Adipose tissue (tissue), 3 donors: ENCODE measurements around the gene PISD. TPM values are rescaled to one million over a fixed set of nuclear protein-coding genes. Genes with fewer than 3 reads are reported as not detected.
A peak's percentile ranks its signal among the peaks of the same experiment; 100 is the strongest.

ENCODE experiments used
- H3K27ac ChIP-seq: one replicate; pipeline ENCODE4 v1.5.1; 2013; ENCODE audit warnings: low read depth, low read length
- WGBS, 3 donors: extraction: QIAGEN DNeasy Blood & Tissue Kit; methylation state at CpG; one replicate each; pipeline ENCODE4 v1.1.7; 2013; 5-methylcytosine and 5-hydroxymethylcytosine counted together
- polyA plus RNA-seq, 3 donors: library from polyadenylated mRNA; stranded (reverse); fragments of 200-250 nt; gene quantifications; one replicate each; pipeline ENCODE4 v1.2.3, GENCODE V29; 2013
- donor health status: healthy with polysubstance abuse.
- donor health status: Bipolar disorder and iron deficiency.
- donor health status: healthy.

PISD gene
- polyA plus RNA-seq, 3 donors, result 23.0 to 89.4 (median 43.0) TPM

DNA sequence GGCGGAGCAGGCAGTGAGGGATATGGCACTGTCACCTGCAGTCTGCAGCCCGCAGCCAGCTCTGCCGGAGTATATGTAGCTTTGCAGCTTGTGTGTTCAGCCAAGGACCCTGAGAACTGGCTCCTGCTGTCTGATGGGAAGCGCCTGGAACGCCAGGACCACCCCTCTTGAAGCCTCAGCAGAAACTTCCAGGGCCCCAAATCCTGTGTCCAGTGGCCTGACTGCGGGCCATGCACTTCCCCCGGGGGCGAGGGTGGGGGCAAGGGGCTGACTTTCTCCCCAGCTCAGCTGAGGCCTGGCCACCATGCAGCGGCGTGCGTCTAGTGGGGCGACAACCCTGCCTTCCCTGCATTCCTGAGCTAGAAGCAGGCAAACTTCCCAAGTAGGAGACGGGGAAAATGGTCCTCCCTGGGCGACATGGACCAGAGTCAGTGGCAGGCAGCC, 32.3 kb downstream of the PISD start:
- WGBS, 3 donors, result 29 to 34% (median 32%) methylated on average over 13 to 14 of the region's 14 CpGs
- H3K27ac ChIP-seq, result peak overlapping the region; percentile 91

DNA sequence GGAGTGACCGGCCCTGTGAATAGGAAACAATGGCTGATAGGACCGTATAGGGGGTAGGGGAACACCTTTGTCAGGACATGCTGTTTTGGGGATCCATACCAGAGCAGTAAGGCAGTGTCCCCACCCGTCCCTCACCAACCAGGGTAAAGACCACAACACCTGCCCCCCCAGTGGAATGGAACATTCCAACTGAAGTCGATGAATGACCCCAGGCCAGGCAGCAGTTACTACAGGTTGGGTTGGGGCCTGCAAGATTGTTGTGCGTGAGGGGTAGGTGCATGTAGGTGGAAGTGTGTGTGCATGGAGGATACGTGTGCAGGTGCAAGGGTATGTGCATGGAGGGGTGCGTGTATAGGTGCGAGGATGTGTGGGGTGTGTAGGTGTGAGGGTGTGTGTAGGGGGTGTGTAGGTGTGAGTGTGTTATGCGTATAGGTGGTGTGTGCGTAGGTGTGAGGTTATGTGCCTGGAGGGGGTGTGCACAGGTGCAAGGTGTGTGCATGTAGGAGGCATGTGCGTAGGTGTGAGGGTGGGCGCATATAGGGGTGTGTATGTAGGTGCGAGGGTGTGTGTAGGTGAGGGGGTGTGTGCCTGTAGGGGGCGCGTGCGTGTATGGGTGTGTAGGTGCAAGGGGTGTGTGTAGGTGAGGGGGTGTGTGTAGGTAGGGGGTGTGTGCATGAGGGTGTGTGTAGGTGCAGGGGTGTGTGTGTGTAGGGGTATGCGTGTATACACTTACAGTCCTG, 32.9 kb downstream of the PISD start:
- 82 to 91% (median 84%) methylated on average over 17 of the region's 17 CpGs for WGBS, 3 donors
- H3K27ac ChIP-seq, result no peak overlapping the region

- 54 to 66% (median 62%) methylated on average over 1 of the region's 1 CpG for WGBS, 3 donors
- H3K27ac ChIP-seq, result no peak overlapping the region
Measured at GRCh38 chr22:31628362-31628761, 33.7 kb downstream of the PISD start.

- WGBS, 3 donors, result 57 to 72% (median 64%) methylated on average over 8 of the region's 8 CpGs
- no peak overlapping the region for H3K27ac ChIP-seq
Measured at GRCh38 chr22:31627223-31627731, 34.7 kb downstream of the PISD start.

DNA sequence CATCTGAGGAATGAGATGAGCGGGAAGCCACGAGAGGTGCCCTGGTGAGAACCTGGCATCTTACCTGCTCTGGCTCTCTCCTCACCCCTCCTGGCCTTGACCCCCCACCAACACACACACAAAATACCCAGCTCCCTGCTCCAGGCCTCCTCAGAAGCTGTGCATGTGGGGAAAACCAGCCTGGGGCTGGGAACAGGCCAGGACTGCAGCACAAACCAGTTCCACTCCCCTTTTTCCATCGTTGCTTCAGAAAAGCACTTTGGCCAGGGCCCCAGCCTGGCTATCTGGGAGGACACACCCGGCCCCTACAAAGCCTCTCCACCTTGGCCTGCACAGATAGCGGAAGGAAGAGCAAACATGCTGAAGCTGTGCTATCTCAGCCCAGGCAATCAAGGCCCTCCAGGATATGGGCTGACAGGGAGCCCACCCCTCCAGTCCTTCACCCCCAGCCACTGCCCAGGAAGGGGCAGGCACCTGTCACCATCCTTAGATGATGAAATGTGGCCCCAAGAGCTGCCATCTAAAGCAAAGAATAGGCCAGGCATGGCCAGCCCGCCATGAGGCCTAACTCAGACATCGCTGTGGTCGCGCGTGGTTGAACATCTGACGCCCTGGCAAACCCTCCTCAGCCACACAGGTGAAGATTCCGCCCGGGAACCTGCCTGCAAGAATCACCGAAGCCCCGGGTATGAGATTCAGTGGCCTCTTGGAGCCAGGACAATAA, 35.4 kb downstream of the PISD start:
- H3K27ac ChIP-seq, result no peak overlapping the region
- 70 to 82% (median 74%) methylated on average over 15 of the region's 15 CpGs for WGBS, 3 donors

DNA sequence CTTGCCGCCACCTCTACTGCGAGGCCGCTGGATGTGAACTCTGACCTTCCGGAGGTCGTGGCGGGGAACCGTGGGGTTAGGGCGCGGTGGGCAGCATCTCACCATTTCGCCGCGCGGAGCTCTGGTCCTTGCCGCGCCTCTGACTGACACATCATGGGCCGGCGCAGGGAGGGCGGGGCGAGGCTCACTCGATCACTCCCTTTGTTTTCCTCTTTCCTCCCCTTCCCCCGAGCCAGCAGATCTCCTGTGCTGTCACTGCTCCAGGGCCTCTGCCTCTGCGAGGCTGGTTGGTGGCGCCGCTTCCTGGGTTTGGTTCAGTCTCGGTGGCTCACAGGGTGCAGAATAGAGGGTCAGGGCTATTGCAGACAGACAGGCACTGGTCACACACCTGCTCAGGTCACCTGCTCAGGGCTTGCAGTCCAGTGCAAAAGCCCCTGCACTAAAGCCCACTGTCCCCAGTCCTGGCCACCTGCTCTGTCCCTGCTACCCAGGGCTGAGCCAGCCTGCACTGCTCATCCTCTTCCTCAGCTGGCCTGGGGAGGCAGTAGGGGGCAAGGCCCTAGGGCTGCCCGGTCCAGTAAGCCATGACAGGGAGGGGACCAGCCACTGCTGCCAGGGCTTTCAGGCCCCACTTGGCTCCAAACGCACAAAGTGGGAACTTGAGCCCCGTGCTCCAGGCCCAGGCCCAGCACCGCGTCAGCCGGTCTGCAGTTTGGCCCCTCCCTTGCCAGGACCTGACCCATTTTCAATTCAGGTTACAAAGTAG, 36.2 kb downstream of the PISD start:
- 55 to 65% (median 60%) methylated on average over 30 to 31 of the region's 31 CpGs for WGBS, 3 donors
- H3K27ac ChIP-seq, result no peak overlapping the region

DNA sequence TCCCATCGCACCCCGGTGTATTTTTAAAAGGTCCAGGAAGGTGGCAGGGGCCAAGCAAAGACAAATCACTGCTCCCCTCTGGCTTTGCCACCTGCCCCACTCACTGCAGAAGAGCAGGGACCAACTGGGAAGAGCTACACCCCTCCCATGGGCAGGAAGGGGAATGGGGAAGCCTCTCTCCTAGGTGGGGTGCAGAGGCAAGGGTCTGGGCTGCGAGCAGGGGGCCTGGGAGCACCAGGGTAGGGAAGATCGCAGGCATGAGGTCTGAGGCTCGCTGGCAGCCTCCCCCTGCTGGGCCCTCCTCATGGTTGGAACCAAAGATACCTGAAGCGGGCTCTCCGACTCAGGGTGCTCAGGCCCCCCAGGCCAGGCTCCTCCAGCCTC, 36.8 kb downstream of the PISD start:
- WGBS, 3 donors, result 82 to 91% (median 91%) methylated on average over 7 of the region's 7 CpGs
- H3K27ac ChIP-seq, result no peak overlapping the region

DNA sequence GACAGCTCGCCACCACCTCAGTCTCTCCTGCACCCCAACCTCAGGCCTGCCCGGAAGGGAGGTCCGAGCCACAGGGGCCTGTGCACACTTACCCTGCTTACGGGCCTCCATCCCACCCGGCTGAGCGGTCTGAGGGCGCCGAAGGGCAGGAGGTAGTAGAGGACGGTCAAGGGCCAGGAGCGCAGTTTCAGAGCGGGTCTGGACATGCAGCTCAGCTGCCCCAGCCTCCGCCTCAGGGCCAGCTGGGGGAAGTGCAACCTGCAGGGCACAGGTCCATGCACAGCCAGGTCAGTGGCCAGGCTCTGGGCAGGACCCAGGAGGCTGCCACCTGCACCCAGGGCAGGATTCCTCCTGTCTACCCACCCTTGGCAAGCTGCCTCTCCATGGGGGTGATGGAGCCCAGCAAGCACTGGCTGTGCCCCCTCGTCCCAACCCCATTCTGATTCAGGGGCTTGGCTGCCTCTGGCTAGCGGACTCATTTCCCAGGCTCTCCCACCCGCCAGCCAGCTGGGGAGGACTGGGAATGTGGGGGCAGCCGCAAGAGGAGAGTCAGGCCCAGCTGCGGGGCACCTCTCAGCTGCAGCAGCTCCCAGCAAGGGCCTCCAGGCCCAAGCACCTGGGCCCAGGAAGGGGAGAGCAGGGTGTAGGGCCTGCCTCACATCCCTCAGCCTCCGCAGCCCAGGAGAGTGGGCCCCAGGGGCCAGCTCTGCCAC, 38.3 kb downstream of the PISD start:
- WGBS, 3 donors, result 91 to 95% (median 91%) methylated on average over 18 of the region's 18 CpGs
- H3K27ac ChIP-seq, result no peak overlapping the region

DNA sequence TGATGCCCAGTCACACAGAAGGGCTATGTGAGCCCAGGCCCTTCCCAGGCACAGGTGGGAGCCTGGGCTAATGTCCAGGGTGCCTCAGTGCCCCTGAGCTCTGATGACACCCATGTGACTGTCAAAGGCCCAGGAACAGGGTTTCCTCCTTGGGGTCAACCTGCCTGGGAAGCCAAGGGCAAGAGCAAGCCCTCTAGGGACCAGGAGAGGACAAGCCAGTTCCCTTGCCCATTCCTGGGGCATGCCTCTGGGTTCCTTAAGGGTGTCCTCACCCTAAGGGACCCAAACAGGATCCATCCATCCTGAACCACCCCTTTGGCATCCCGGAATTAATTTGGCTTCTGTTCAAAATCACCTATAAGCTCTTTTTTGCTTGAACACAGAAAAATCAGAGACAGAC, 39.0 kb downstream of the PISD start:
- no peak overlapping the region for H3K27ac ChIP-seq
- WGBS, 3 donors, result 85 to 92% (median 90%) methylated on average over 1 of the region's 1 CpG

GRCh38 chr22:31621507-31622124, 40.4 kb downstream of the PISD start:
- H3K27ac ChIP-seq, result no peak overlapping the region
- WGBS, 3 donors, result 81 to 88% (median 81%) methylated on average over 19 of the region's 19 CpGs

GRCh38 chr22:31620756-31621480, 41.1 kb downstream of the PISD start:
- no peak overlapping the region for H3K27ac ChIP-seq
- 82 to 90% (median 87%) methylated on average over 19 to 20 of the region's 20 CpGs for WGBS, 3 donors

- H3K27ac ChIP-seq, result no peak overlapping the region
- WGBS, 3 donors, result 90 to 93% (median 93%) methylated on average over 14 of the region's 14 CpGs
Measured at GRCh38 chr22:31619611-31620300, 42.3 kb downstream of the PISD start.

DNA sequence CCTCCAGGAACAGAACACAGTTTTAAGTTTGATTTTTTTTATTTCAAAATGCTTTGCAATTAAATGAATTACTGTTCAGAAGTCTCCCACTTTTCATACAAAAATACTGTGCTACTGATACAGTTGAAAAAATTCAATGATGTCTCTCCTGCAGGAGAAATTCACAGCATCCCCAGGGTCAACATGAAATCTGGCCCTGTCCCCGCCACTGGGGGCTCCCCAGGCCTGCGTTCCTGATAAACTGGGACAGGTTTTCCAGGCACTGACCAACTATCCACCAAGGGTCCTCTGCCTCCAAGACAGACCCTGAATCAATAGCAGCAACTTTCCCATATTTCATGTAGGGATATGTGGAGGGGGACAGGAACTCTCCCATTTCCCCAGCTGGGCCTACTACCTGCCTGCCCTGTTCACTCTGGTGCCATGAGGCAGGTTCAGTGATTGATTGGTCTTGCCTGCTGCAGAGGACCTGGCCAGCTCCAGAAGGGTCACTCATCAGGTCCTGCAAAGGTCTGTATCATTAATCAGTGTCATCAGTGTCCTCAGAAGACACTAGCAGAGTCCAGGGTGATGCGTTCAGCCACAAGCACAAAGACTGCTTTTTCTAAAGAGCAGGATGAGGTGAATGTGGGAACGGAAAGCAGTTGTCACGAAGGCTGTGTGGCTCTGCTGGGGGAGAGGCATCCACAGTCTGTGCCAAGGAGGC, 43.4 kb downstream of the PISD start:
- 84 to 85% (median 85%) methylated on average over 5 of the region's 5 CpGs for whole genome bisulfite sequencing, 3 donors
- no peak overlapping the region for H3K27ac ChIP-seq

GRCh38 chr22:31618057-31618456, 44.0 kb downstream of the PISD start:
- 89 to 95% (median 91%) methylated on average over 17 of the region's 17 CpGs for WGBS, 3 donors
- H3K27ac ChIP-seq, result no peak overlapping the region

GRCh38 chr22:31616315-31616980, 45.6 kb downstream of the PISD start:
- no peak overlapping the region for H3K27ac ChIP-seq
- 66 to 80% (median 78%) methylated on average over 9 of the region's 9 CpGs for WGBS, 3 donors

DNA sequence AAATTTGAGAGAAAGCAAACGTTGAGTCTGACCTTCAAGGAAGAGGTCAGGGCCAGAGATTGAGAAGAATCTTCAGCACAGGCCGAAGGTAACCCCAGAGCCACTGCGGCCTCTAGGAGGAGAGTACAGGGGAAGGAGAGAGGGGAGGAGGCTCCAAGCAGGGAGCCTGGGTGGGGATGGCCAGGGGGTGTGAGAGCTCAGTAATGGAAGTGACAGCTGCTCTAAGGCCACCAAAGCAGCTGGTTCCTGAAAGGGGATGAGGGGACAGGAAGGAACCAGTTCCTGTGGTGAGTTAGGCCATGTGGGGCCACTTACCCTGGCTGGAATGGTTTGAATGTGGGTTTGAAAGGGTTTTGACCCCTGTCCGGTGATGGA, 46.1 kb downstream of the PISD start:
- H3K27ac ChIP-seq, result no peak overlapping the region

More for the DNA sequence above, 46.1 kb downstream of the PISD start:
- WGBS, 3 donors, result 43 to 64% (median 48%) methylated on average over 4 of the region's 4 CpGs
